Natural killer cell (primary cell): Measurements from ENCODE around the gene PPP1R2. TPM values are rescaled to one million over a fixed set of nuclear protein-coding genes. Genes with fewer than 3 reads are reported as not detected.

ENCODE experiments used
- ATAC-seq, 3 donors: fragments of 150-1000 bp in 2 of 3; fragments of 200-7000 bp in 1 of 3; cut with Tn5 transposase; 1 replicate in 1 of 3; 2 replicates in 2 of 3; pipeline ENCODE4 v1.10.0; 2021; ENCODE audit warnings: mild to moderate bottlenecking in 2 of 3, moderate library complexity in 2 of 3
- DNase-seq, 2 donors: peaks; one replicate each; pipeline versions ENCODE4 v3.0.0 to v3.0.0-alpha.2; 2013 to 2021; ENCODE audit warnings: mixed read lengths in 1 of 2
- H3K27ac ChIP-seq: one replicate; pipeline ENCODE4 v1.5.1; 2013; ENCODE audit warnings: mild to moderate bottlenecking, low read length
- H3K27me3 ChIP-seq: one replicate; pipeline ENCODE4 v1.6.1; 2013; ENCODE audit warnings: low read length; ENCODE audit not compliant: control insufficient read depth, insufficient read depth
- H3K36me3 ChIP-seq: one replicate; pipeline ENCODE4 v1.6.1; 2013; ENCODE audit warnings: low read length; ENCODE audit not compliant: control insufficient read depth, insufficient read depth
- H3K4me1 ChIP-seq: one replicate; pipeline ENCODE4 v1.6.1; 2013; ENCODE audit warnings: low read length; ENCODE audit not compliant: control insufficient read depth, insufficient read depth
- H3K4me3 ChIP-seq: one replicate; pipeline ENCODE4 v1.5.1; 2013; ENCODE audit warnings: low read length
- H3K9me3 ChIP-seq: one replicate; pipeline ENCODE4 v1.6.1; 2013; ENCODE audit warnings: low read length; ENCODE audit not compliant: control insufficient read depth, insufficient read depth
- H3K27ac Mint-ChIP-seq, 2 donors: one replicate each; pipeline ENCODE4 v1.8.0; 2022; ENCODE audit warnings: mild to moderate bottlenecking in 2 of 2, mixed read lengths in 2 of 2, moderate library complexity in 1 of 2
- H3K27me3 Mint-ChIP-seq, 2 donors: one replicate each; pipeline ENCODE4 v1.8.0; 2022; ENCODE audit warnings: low read depth in 2 of 2, mixed read lengths in 2 of 2
- H3K36me3 Mint-ChIP-seq: one replicate; pipeline ENCODE4 v1.8.0; 2022; ENCODE audit warnings: mixed read lengths
- H3K4me1 Mint-ChIP-seq, 2 donors: one replicate each; pipeline ENCODE4 v1.8.0; 2022; ENCODE audit warnings: mixed read lengths in 2 of 2
- H3K4me3 Mint-ChIP-seq: one replicate; pipeline ENCODE4 v1.8.0; 2022; ENCODE audit warnings: mild to moderate bottlenecking, moderate library complexity, mixed read lengths
- H3K9me3 Mint-ChIP-seq, 2 donors: one replicate each; pipeline ENCODE4 v1.8.0; 2022; ENCODE audit warnings: mixed read lengths in 2 of 2
- CTCF ChIP-seq: fragments of 200-600 bp; IDR thresholded peaks from one replicate; pipeline ENCODE4 v1.8.0; 2022; ENCODE audit warnings: antibody characterized with exemption
- WGBS: methylation state at CpG from one replicate; pipeline ENCODE4 v1.1.7; 2013; ENCODE audit warnings: missing lambda C conversion rate; ENCODE audit not compliant: insufficient coverage; 5-methylcytosine and 5-hydroxymethylcytosine counted together
- intact Hi-C: fragments of 100-400 bp; cut with micrococcal nuclease; formaldehyde crosslinking; loops from one replicate; pipeline ENCODE4 v1.14.2; 2022
- total RNA-seq, 4 donors: library from RNA; stranded (reverse); fragments of 120-200 nt in 1 of 4; gene quantifications; one replicate each; pipeline versions ENCODE4 v1.2.3 to v1.2.4, GENCODE V29; 2013 to 2022

The PPP1R2 gene
- total RNA-seq, 3 donors from 2014 or later (not counting 1 experiment from before 2014, with no cell fraction given) = 89.8 to 97.3 (median 89.9) TPM

- H3K27me3 Mint-ChIP-seq = peaks cover 0 to 8% of the 10 kb centered on the region in 2 donors
- 87% methylated on average over 4 of the region's 4 CpGs for WGBS
- no peaks in the 10 kb centered on the region for H3K4me1 ChIP-seq
- H3K27ac ChIP-seq = no peak overlapping the region
- no peaks in the 10 kb centered on the region for H3K9me3 ChIP-seq
- no peaks in the 10 kb centered on the region for H3K27me3 ChIP-seq
- H3K9me3 Mint-ChIP-seq = no peaks in the 10 kb centered on the region
- no peaks in the 10 kb centered on the region for H3K36me3 Mint-ChIP-seq
- H3K4me1 Mint-ChIP-seq = no peaks in the 10 kb centered on the region
- H3K27ac Mint-ChIP-seq = no peak overlapping the region
- ATAC-seq (no peak), DNase-seq (no peak)
- no peak overlapping the region for H3K4me3 Mint-ChIP-seq
- intact Hi-C loops = no loop called here
- no peak for TF ChIP-seq CTCF
- no peaks in the 10 kb centered on the region for H3K36me3 ChIP-seq
- H3K4me3 ChIP-seq = no peak overlapping the region
Observed at GRCh38 chr3:195468841-195469240, 74.3 kb downstream of the PPP1R2 start.

- Histone ChIP-seq H3K27ac (no peak overlapping the region), H3K27me3 (no peaks in the 10 kb centered on the region), H3K4me3 (no peak overlapping the region), H3K9me3 (no peaks in the 10 kb centered on the region), H3K4me1 (no peaks in the 10 kb centered on the region), H3K36me3 (no peaks in the 10 kb centered on the region)
- intact Hi-C loops = no loop called here
- ATAC-seq (no peak), DNase-seq (peak in 1 of 2 donors; percentile 39)
- no peak overlapping the region for H3K4me3 Mint-ChIP-seq
- WGBS = 75% methylated on average over 3 of the region's 4 CpGs
- no peaks in the 10 kb centered on the region for H3K4me1 Mint-ChIP-seq
- no peak overlapping the region for H3K27ac Mint-ChIP-seq
- H3K27me3 Mint-ChIP-seq = peaks cover 0 to 6% of the 10 kb centered on the region in 2 donors
- H3K36me3 Mint-ChIP-seq = no peaks in the 10 kb centered on the region
- no peaks in the 10 kb centered on the region for H3K9me3 Mint-ChIP-seq
- TF ChIP-seq CTCF = no peak
Observed at GRCh38 chr3:195468391-195468776, 74.7 kb downstream of the PPP1R2 start.

GRCh38 chr3:195467641-195468390 lies 75.3 kb downstream of the PPP1R2 start:
- no peaks in the 10 kb centered on the region for H3K9me3 Mint-ChIP-seq
- Histone ChIP-seq H3K27ac (no peak overlapping the region), H3K4me1 (no peaks in the 10 kb centered on the region), H3K4me3 (no peak overlapping the region), H3K27me3 (no peaks in the 10 kb centered on the region), H3K9me3 (no peaks in the 10 kb centered on the region), H3K36me3 (no peaks in the 10 kb centered on the region)
- no peak overlapping the region for H3K4me3 Mint-ChIP-seq
- DNase-seq = peak in 1 of 2 donors; percentile 32
- no peak for ATAC-seq
- no peak overlapping the region for H3K27ac Mint-ChIP-seq
- no peaks in the 10 kb centered on the region for H3K36me3 Mint-ChIP-seq
- TF ChIP-seq CTCF = no peak
- intact Hi-C loops = no loop called here
- peaks cover 0 to 6% of the 10 kb centered on the region in 2 donors for H3K27me3 Mint-ChIP-seq
- H3K4me1 Mint-ChIP-seq = no peaks in the 10 kb centered on the region
- WGBS = 98% methylated on average over 4 of the region's 5 CpGs

GRCh38 chr3:195466251-195466650 lies 76.9 kb downstream of the PPP1R2 start:
- no peaks in the 10 kb centered on the region for H3K36me3 Mint-ChIP-seq
- no peak for ATAC-seq
- no peaks in the 10 kb centered on the region for H3K4me1 Mint-ChIP-seq

More at GRCh38 chr3:195466251-195466650, 76.9 kb downstream of the PPP1R2 start:
- H3K4me1 ChIP-seq = no peaks in the 10 kb centered on the region
- no peak overlapping the region for H3K4me3 ChIP-seq
- Mint-ChIP-seq H3K9me3 (no peaks in the 10 kb centered on the region), H3K27me3 (peaks cover 0 to 3% of the 10 kb centered on the region in 2 donors), H3K27ac (no peak overlapping the region), H3K4me3 (no peak overlapping the region)
- H3K36me3 ChIP-seq = no peaks in the 10 kb centered on the region
- no peaks in the 10 kb centered on the region for H3K9me3 ChIP-seq
- no peak for TF ChIP-seq CTCF
- intact Hi-C loops = no loop called here
- H3K27me3 ChIP-seq = no peaks in the 10 kb centered on the region
- no peak for DNase-seq
- H3K27ac ChIP-seq = no peak overlapping the region
- WGBS = 88% methylated on average over 3 of the region's 4 CpGs
